K562 (cell line): ENCODE data around the gene B3GAT1. TPM values are rescaled to one million over a fixed set of nuclear protein-coding genes. Genes with fewer than 3 reads are reported as not detected.

Experiments used
- ATAC-seq: fragments of 200-7000 bp; cut with Tn5 transposase; 3 replicates; pipeline ENCODE4 v1.9.1; 2020; ENCODE audit warnings: moderate library complexity
- BruUV-seq: library from RNA; stranded (reverse); fragments of 400-500 nt; replicated peaks from 2 replicates; lab custom pipeline; 2021; lab: Mats Ljungman, UMichigan
- CTCF ChIA-PET: fragments of 300-600 bp; formaldehyde crosslinking; extraction: SDS; loops from one replicate; lab custom pipeline; 2021; ENCODE audit warnings: low intra/inter-chr PET ratio; lab: Yijun Ruan, JAX
- POLR2A ChIA-PET: fragments of 300-600, 350-650 bp; sonication (Branson Sonifier 250); formaldehyde crosslinking; extraction: SDS; loops from one replicate; lab custom pipeline; 2021; ENCODE audit warnings: antibody characterized with exemption, inconsistent platforms; lab: Yijun Ruan, JAX
- DNase-seq, 4 experiments: peaks; one replicate each; pipeline versions ENCODE4 v3.0.0 to v3.0.0-alpha.2; 2011 to 2018; ENCODE audit warnings: low spot score in 3 of 4, mixed read lengths in 3 of 4; ENCODE audit errors: extremely low read depth in 1 of 4
- FAIRE-seq: peaks from 2 replicates; lab custom pipeline; 2011; peaks lifted over from hg19 to GRCh38; lab: Jason Lieb, UNC
- H2AFZ ChIP-seq: 2 replicates; pipeline ENCODE4 v1.6.0; 2011; ENCODE audit warnings: low read depth, low read length, control low read depth, inconsistent platforms
- H3K27ac ChIP-seq: fragments of 200-600 bp; 3 replicates; pipeline ENCODE4 v1.8.0; 2011; ENCODE audit warnings: low read depth, mild to moderate bottlenecking, control low read depth, inconsistent platforms, low read length, moderate library complexity, mixed read lengths; ENCODE audit errors: extremely low read depth
- H3K27me3 ChIP-seq, 2 experiments: fragments of 300-600 bp in 1 of 2; 2 replicates in 1 of 2; 3 replicates in 1 of 2; pipeline versions ENCODE4 v1.6.0 to v1.8.0; 2011; ENCODE audit warnings: inconsistent platforms in 2 of 2, low read length in 2 of 2, mild to moderate bottlenecking in 1 of 2, mixed read lengths in 1 of 2, moderate library complexity in 1 of 2; ENCODE audit not compliant: control insufficient read depth in 2 of 2, insufficient read depth in 2 of 2
- H3K36me3 ChIP-seq: fragments of 300-600 bp; 3 replicates; pipeline ENCODE4 v1.8.0; 2011; ENCODE audit warnings: mild to moderate bottlenecking, low read length, inconsistent platforms; ENCODE audit not compliant: control insufficient read depth, insufficient read depth
- H3K4me1 ChIP-seq, 2 experiments: fragments of 200-600 bp in 1 of 2; replicated peaks in 1 of 2; 2 replicates in 1 of 2; 3 replicates in 1 of 2; pipeline versions ENCODE4 v1.5.1 to v1.8.0; 2011; ENCODE audit warnings: inconsistent platforms in 2 of 2, low read length in 2 of 2, mild to moderate bottlenecking in 1 of 2, mixed read lengths in 1 of 2, moderate library complexity in 1 of 2; ENCODE audit not compliant: control insufficient read depth in 2 of 2, insufficient read depth in 2 of 2
- H3K4me2 ChIP-seq: 2 replicates; pipeline ENCODE4 v1.6.1; 2011; ENCODE audit warnings: low read length, control low read depth, inconsistent platforms, mixed read lengths; ENCODE audit not compliant: insufficient read depth
- H3K4me3 ChIP-seq: fragments of 200-600 bp; sonication (generic), shearing (Covaris generic); 2 replicates; pipeline ENCODE4 v1.5.1; 2016; ENCODE audit warnings: control low read depth, inconsistent platforms
- H3K79me2 ChIP-seq: fragments of 200-600 bp; 3 replicates; pipeline ENCODE4 v1.8.0; 2011; ENCODE audit warnings: low read length, inconsistent platforms; ENCODE audit not compliant: control insufficient read depth, insufficient read depth
- H3K9ac ChIP-seq, 2 experiments: 2 replicates each; pipeline versions ENCODE4 v1.6.0 to v1.6.1; 2011; ENCODE audit warnings: low read depth in 2 of 2, low read length in 2 of 2, control low read depth in 1 of 2, inconsistent platforms in 1 of 2, mild to moderate bottlenecking in 1 of 2, mixed read lengths in 1 of 2; ENCODE audit not compliant: insufficient read depth in 1 of 2
- H3K9me1 ChIP-seq: one replicate; pipeline ENCODE4 v1.6.0; 2011; ENCODE audit warnings: inconsistent platforms, mild to moderate bottlenecking, low read length, moderate library complexity; ENCODE audit not compliant: control insufficient read depth, insufficient read depth
- H3K9me3 ChIP-seq: replicated peaks from 2 replicates; pipeline ENCODE4 v1.5.1; 2011; ENCODE audit warnings: low read depth, low read length, inconsistent platforms; ENCODE audit not compliant: control insufficient read depth, insufficient read depth
- H4K20me1 ChIP-seq: replicated peaks from 2 replicates; pipeline ENCODE4 v1.6.1; 2011; ENCODE audit warnings: low read length, inconsistent platforms, mixed read lengths; ENCODE audit not compliant: control insufficient read depth, insufficient read depth
- CBX5 ChIP-seq: IDR thresholded peaks from 2 replicates; pipeline ENCODE4 v1.6.1; 2014; ENCODE audit warnings: low read depth, borderline replicate concordance
- CEBPG ChIP-seq, 3 experiments: fragments of 200-800 bp in 1 of 3; sonication (Bioruptor generic) in 1 of 3; sonication (generic) in 1 of 3; formaldehyde crosslinking in 1 of 3; IDR thresholded peaks in 2 of 3; conservative IDR thresholded peaks in 1 of 3; 2 replicates each; pipeline versions ENCODE4 v1.6.1 to v1.8.0; 2016 to 2022; ENCODE audit warnings: missing compliant biosample characterization in 2 of 3, missing genetic modification characterization in 2 of 3, mild to moderate bottlenecking in 1 of 3, missing genetic modification reagents in 1 of 3
- HDAC1 ChIP-seq, 2 experiments: fragments of 450-650 bp; IDR thresholded peaks; 2 replicates each; pipeline ENCODE4 v1.6.1; 2016 to 2017; ENCODE audit warnings: inconsistent platforms in 1 of 2, mild to moderate bottlenecking in 1 of 2, moderate library complexity in 1 of 2
- NR2F6 ChIP-seq: fragments of 450-650 bp; formaldehyde crosslinking; IDR thresholded peaks from 2 replicates; pipeline ENCODE4 v1.4.0; 2020; ENCODE audit warnings: mild to moderate bottlenecking
- PHB2 ChIP-seq: fragments of 450-650 bp; IDR thresholded peaks from 2 replicates; pipeline ENCODE4 v1.6.1; 2017; ENCODE audit warnings: low read depth
- POU5F1 ChIP-seq: fragments of 150-350 bp; IDR thresholded peaks from 2 replicates; pipeline ENCODE4 v1.6.1; 2014; ENCODE audit warnings: borderline replicate concordance, low read length, low read depth, mild to moderate bottlenecking; ENCODE audit not compliant: partially characterized antibody
- RBM22 ChIP-seq: fragments of 200-400 bp; formaldehyde crosslinking; IDR thresholded peaks from 2 replicates; pipeline ENCODE4 v1.6.1; 2018; ENCODE audit warnings: low read length, low read depth; ENCODE audit not compliant: poor library complexity, severe bottlenecking
- STAT5A ChIP-seq: IDR thresholded peaks from 2 replicates; pipeline ENCODE4 v1.6.1; 2012; ENCODE audit warnings: low read length, inconsistent platforms, borderline replicate concordance
- SUPT5H ChIP-seq: fragments of 450-650 bp; IDR thresholded peaks from 2 replicates; pipeline ENCODE4 v1.6.1; 2016
- ZBED1 ChIP-seq: IDR thresholded peaks from 2 replicates; pipeline ENCODE4 v1.6.1; 2014
- ZKSCAN8 ChIP-seq: fragments of 200-800 bp; sonication (Bioruptor generic); IDR thresholded peaks from 2 replicates; pipeline ENCODE4 v1.6.1; 2016; ENCODE audit warnings: missing genetic modification characterization, missing compliant biosample characterization
- ZNF121 ChIP-seq: sonication (generic); formaldehyde crosslinking; conservative IDR thresholded peaks from 2 replicates; pipeline ENCODE4 v1.8.0; 2022; ENCODE audit warnings: missing genetic modification reagents
- ZNF589 ChIP-seq: fragments of 200-800 bp; sonication (Bioruptor generic); IDR thresholded peaks from 2 replicates; pipeline ENCODE4 v1.6.1; 2016; ENCODE audit warnings: low read depth, missing genetic modification characterization, missing compliant biosample characterization
- WGBS: fragments of 100-300 bp; shearing (Covaris generic); methylation state at CpG from one replicate; pipeline ENCODE4 v1.1.6; 2016; ENCODE audit warnings: low coverage, mixed read lengths; ENCODE audit not compliant: insufficient coverage; ENCODE audit errors: missing lambda C conversion rate; 5-methylcytosine and 5-hydroxymethylcytosine counted together
- in situ Hi-C: fragments of 300-500 bp; cut with MboI; formaldehyde crosslinking; loops from 4 replicates; pipeline ENCODE4 v1.15.0; 2018; ENCODE audit warnings: inconsistent platforms, mixed read lengths
- intact Hi-C: fragments of 100-400 bp; cut with micrococcal nuclease; formaldehyde crosslinking; loops from 2 replicates; pipeline ENCODE4 v1.14.2; 2022
- polyA plus RNA-seq, 8 experiments: library from polyadenylated mRNA; depleted of rRNA in 4 of 8; stranded (reverse) in 5 of 8; unstranded in 3 of 8; fragments of >200 nt; fragmentation: Nextera tagmentation in 2 of 8; fragmentation: Illumina TruSeq in 1 of 8; extraction: Ambion mirVana in 2 of 8; extraction: Trizol in 1 of 8; gene quantifications; 2 replicates each; pipeline versions ENCODE4 v1.2.1 to v1.2.3, GENCODE V29; 2011 to 2014; ENCODE audit warnings: inconsistent platforms in 1 of 8, missing spikeins in 1 of 8
- total RNA-seq, 7 experiments: library from RNA; depleted of rRNA in 6 of 7; stranded (reverse); fragments of >200 nt in 6 of 7; fragmentation: Illumina TruSeq in 2 of 7; extraction: Trizol in 2 of 7; gene quantifications; 2 replicates each; pipeline versions ENCODE4 v1.2.1 to v1.2.3, GENCODE V29; 2011 to 2021; ENCODE audit warnings: low replicate concordance in 1 of 7
- TF ChIP-seq, protein P1 (sequence below): fragments of 450-650 bp; IDR thresholded peaks from 2 replicates; pipeline ENCODE4 v1.6.1; 2018; ENCODE audit not compliant: partially characterized antibody
- TF ChIP-seq, protein P2 (sequence below), 2 experiments: fragments of 450-650 bp; IDR thresholded peaks; 2 replicates each; pipeline ENCODE4 v1.6.1; 2016
- TF ChIP-seq, protein P3 (sequence below): sonication (generic); formaldehyde crosslinking; IDR thresholded peaks from 2 replicates; pipeline ENCODE4 v1.8.0; 2022; ENCODE audit warnings: missing genetic modification reagents, mild to moderate bottlenecking, moderate library complexity, borderline replicate concordance

Gene B3GAT1
- total and polyA plus RNA-seq, 9 of the 15 experiments (the other 6 are each of a cell fraction or from before 2014, with no cell fraction given): 0.01 to 0.53 (median 0.14) TPM; not detected in 1

DNA sequence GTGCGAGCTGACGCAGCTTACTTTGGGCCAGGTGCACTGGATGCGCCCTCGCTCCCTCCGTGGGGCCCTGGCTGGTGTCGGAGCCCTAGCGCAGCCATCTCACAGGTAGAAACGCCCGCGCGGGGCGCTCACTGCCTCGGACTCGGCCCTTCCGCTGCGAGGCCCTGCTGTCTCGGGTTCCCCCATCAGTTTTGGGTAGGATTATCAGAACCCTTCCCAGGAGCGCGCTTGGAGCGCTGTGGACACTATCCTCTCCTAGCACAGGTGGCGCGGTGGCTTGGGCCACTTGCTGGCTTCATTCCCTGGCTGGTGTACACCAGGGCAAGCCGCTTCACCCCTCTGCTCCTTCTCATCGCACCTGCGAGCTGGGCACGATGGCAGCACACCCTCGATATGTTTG is 35.7 kb upstream of the B3GAT1 start:
- no peak overlapping the region for H2AFZ ChIP-seq
- intact Hi-C loops: no loop called here
- H3K9me3 ChIP-seq: no peaks in the 10 kb centered on the region
- ChIA-PET POLR2A (interaction anchor here (0.6 kb wide), 1 partner anchor 302 kb away, joined by 3 read pairs; no protein-coding TSS in a partner anchor), CTCF (no interaction called here)
- DNase-seq: no peak
- H3K9me1 ChIP-seq: no peaks in the 10 kb centered on the region
- H3K27me3 ChIP-seq: peaks cover 0 to 40% of the 10 kb centered on the region in 2 experiments; a peak in 2 of 5 replicates
- TF ChIP-seq CEBPG (CRISPR knock-in tag; IDR thresholded peaks at IDR 0.05) (no peak), CEBPG (tag; conservative IDR thresholded peaks at IDR 0.05 in 1 of 2, IDR thresholded peaks at IDR 0.05 in 1 of 2) (no peak), ZBED1 (no peak), NR2F6 (CRISPR knock-in tag) (no peak), SUPT5H (no peak), ZNF589 (CRISPR knock-in tag) (no peak), PHB2 (no peak), RBM22 (no peak), HDAC1 (IDR thresholded peaks at IDR 0.05) (no peak), POU5F1 (no peak), ZNF121 (CRISPR knock-in tag) (no peak), ZKSCAN8 (CRISPR knock-in tag) (no peak), CBX5 (no peak), STAT5A (no peak)
- TF ChIP-seq, protein P1, sequence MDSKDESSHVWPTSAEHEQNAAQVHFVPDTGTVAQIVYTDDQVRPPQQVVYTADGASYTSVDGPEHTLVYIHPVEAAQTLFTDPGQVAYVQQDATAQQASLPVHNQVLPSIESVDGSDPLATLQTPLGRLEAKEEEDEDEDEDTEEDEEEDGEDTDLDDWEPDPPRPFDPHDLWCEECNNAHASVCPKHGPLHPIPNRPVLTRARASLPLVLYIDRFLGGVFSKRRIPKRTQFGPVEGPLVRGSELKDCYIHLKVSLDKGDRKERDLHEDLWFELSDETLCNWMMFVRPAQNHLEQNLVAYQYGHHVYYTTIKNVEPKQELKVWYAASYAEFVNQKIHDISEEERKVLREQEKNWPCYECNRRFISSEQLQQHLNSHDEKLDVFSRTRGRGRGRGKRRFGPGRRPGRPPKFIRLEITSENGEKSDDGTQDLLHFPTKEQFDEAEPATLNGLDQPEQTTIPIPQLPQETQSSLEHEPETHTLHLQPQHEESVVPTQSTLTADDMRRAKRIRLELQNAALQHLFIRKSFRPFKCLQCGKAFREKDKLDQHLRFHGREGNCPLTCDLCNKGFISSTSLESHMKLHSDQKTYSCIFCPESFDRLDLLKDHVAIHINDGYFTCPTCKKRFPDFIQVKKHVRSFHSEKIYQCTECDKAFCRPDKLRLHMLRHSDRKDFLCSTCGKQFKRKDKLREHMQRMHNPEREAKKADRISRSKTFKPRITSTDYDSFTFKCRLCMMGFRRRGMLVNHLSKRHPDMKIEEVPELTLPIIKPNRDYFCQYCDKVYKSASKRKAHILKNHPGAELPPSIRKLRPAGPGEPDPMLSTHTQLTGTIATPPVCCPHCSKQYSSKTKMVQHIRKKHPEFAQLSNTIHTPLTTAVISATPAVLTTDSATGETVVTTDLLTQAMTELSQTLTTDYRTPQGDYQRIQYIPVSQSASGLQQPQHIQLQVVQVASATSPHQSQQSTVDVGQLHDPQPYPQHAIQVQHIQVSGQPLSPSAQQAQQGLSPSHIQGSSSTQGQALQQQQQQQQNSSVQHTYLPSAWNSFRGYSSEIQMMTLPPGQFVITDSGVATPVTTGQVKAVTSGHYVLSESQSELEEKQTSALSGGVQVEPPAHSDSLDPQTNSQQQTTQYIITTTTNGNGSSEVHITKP: no peak
- TF ChIP-seq, protein P2, sequence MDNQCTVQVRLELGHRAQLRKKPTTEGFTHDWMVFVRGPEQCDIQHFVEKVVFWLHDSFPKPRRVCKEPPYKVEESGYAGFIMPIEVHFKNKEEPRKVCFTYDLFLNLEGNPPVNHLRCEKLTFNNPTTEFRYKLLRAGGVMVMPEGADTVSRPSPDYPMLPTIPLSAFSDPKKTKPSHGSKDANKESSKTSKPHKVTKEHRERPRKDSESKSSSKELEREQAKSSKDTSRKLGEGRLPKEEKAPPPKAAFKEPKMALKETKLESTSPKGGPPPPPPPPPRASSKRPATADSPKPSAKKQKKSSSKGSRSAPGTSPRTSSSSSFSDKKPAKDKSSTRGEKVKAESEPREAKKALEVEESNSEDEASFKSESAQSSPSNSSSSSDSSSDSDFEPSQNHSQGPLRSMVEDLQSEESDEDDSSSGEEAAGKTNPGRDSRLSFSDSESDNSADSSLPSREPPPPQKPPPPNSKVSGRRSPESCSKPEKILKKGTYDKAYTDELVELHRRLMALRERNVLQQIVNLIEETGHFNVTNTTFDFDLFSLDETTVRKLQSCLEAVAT (IDR thresholded peaks at IDR 0.05): no peak
- TF ChIP-seq, protein P3, sequence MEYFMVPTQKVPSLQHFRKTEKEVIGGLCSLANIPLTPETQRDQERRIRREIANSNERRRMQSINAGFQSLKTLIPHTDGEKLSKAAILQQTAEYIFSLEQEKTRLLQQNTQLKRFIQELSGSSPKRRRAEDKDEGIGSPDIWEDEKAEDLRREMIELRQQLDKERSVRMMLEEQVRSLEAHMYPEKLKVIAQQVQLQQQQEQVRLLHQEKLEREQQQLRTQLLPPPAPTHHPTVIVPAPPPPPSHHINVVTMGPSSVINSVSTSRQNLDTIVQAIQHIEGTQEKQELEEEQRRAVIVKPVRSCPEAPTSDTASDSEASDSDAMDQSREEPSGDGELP: no peak
- 0 out of 5 replicates have a peak, but pooled peaks cover 0 to 3% of the 10 kb centered on the region in 2 experiments for H3K4me1 ChIP-seq
- WGBS: 3% methylated on average over 27 of the region's 27 CpGs
- no peak overlapping the region for H3K4me3 ChIP-seq
- in situ Hi-C loops: no loop called here
- H4K20me1 ChIP-seq: no peaks in the 10 kb centered on the region
- no peak for ATAC-seq
- no peak overlapping the region for H3K4me2 ChIP-seq
- no peak for FAIRE-seq
- no peaks in the 10 kb centered on the region for H3K79me2 ChIP-seq
- no peaks in the 10 kb centered on the region for H3K36me3 ChIP-seq
- H3K9ac ChIP-seq: no peak overlapping the region
- no peak overlapping the region for H3K27ac ChIP-seq
- BruUV-seq: no TSS peak
